Measurements from ENCODE around the gene CCDC18. TPM values are rescaled to one million over a fixed set of nuclear protein-coding genes. Genes with fewer than 3 reads are reported as not detected.
"Not testable (repeated sequence)": the region's sequence is repeated elsewhere in the genome, so short reads cannot be mapped to it uniquely, and the experiment has no call there.

The CCDC18 gene
- total RNA-seq, 1 donor from 2014 or later, result 1.4 TPM

- H3K36me3 ChIP-seq, result peaks cover 0 to 3% of the 10 kb centered on the region in 2 donors
Observed at GRCh38 chr1:93221913-93222312, 41.4 kb downstream of the CCDC18 start.

GRCh38 chr1:93223023-93223675 lies 42.6 kb downstream of the CCDC18 start:
- intact Hi-C loops (cut with DNase I), result no loop called here
- Histone ChIP-seq H3K36me3 (peaks cover 0 to 3% of the 10 kb centered on the region in 2 donors), H3K9me3 (no peaks in the 10 kb centered on the region), H3K27me3 (no peaks in the 10 kb centered on the region), H3K4me3 (no peak overlapping the region), H3K4me1 (no peaks in the 10 kb centered on the region), H3K27ac (no peak overlapping the region)
- TF ChIP-seq CTCF (IDR thresholded peaks at IDR 0.05), result no peak
- DNase-seq (ENCODE audit: low spot score in 2 of 2), result no peak

More at GRCh38 chr1:93221913-93222312, 41.4 kb downstream of the CCDC18 start:
- no peaks in the 10 kb centered on the region for H3K4me1 ChIP-seq
- TF ChIP-seq CTCF (IDR thresholded peaks at IDR 0.05), result no peak
- intact Hi-C loops (cut with DNase I), result no loop called here
- no peaks in the 10 kb centered on the region for H3K27me3 ChIP-seq
- H3K9me3 ChIP-seq, result no peaks in the 10 kb centered on the region
- no peak for DNase-seq (ENCODE audit: low spot score in 2 of 2)
- H3K4me3 ChIP-seq, result no peak overlapping the region
- no peak overlapping the region for H3K27ac ChIP-seq

GRCh38 chr1:93235261-93235660 lies 54.7 kb downstream of the CCDC18 start:
- no peak for DNase-seq (ENCODE audit: low spot score in 2 of 2)
- no peak for TF ChIP-seq CTCF (IDR thresholded peaks at IDR 0.05)
- intact Hi-C loops (cut with DNase I), result no loop called here

DNA sequence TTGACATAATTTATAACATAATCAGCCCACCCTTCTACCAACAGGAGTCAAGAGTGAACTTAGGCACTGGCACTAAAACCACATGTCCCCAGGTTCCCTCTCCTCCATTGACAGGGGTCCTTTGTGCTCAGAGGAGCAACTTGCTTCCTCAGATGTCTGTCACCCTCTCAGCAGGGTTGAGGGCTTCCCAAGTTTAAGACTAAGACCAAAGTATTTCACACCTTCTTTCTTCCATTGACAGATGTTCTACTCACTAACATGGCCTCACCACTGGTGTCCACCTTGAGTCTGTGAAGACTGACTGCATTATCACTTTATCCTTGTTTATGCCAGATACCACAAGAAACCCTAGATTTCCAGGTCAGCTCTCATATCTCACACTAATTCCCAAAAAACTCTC lies 56.5 kb downstream of the CCDC18 start:
- intact Hi-C loops (cut with DNase I), result no loop called here
- DNase-seq (ENCODE audit: low spot score in 2 of 2), result no peak
- no peaks in the 10 kb centered on the region for H3K36me3 ChIP-seq
- H3K27ac ChIP-seq, result no peak overlapping the region
- H3K4me3 ChIP-seq, result no peak overlapping the region
- H3K4me1 ChIP-seq, result no peaks in the 10 kb centered on the region
- TF ChIP-seq CTCF (IDR thresholded peaks at IDR 0.05), result no peak
- H3K9me3 ChIP-seq, result no peaks in the 10 kb centered on the region
- H3K27me3 ChIP-seq, result no peaks in the 10 kb centered on the region

More at GRCh38 chr1:93235261-93235660, 54.7 kb downstream of the CCDC18 start:
- Histone ChIP-seq H3K4me3 (no peak overlapping the region), H3K27ac (no peak overlapping the region), H3K4me1 (no peaks in the 10 kb centered on the region), H3K36me3 (no peaks in the 10 kb centered on the region), H3K9me3 (no peaks in the 10 kb centered on the region), H3K27me3 (no peaks in the 10 kb centered on the region)

GRCh38 chr1:93238425-93238824 lies 57.9 kb downstream of the CCDC18 start:
- Histone ChIP-seq H3K4me3 (no peak overlapping the region), H3K4me1 (no peaks in the 10 kb centered on the region), H3K36me3 (no peaks in the 10 kb centered on the region), H3K27me3 (no peaks in the 10 kb centered on the region), H3K9me3 (no peaks in the 10 kb centered on the region), H3K27ac (no peak overlapping the region)
- intact Hi-C loops (cut with DNase I), result no loop called here
- no peak for TF ChIP-seq CTCF (IDR thresholded peaks at IDR 0.05)
- DNase-seq (ENCODE audit: low spot score in 2 of 2), result no peak

DNA sequence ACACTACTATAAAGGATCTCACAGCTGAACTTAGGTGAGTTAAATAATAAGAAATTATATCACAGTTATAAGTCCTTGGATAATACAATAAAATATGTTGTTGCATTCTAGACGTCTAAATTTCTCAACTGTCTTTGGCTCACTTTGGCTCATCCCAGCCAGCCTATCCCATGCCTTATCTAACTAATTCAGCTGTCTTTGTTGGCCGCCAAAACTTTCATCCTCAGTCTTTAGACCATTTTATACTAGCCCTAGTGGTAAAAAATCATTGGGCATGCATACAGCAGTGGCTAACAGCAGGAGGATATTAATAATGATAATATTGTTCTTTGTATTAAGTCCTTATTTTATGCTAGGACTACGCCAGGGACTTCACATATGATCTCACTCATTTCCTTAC lies 59.3 kb downstream of the CCDC18 start:
- Histone ChIP-seq H3K9me3 (no peaks in the 10 kb centered on the region), H3K36me3 (no peaks in the 10 kb centered on the region), H3K4me1 (no peaks in the 10 kb centered on the region), H3K27me3 (no peaks in the 10 kb centered on the region), H3K27ac (no peak overlapping the region), H3K4me3 (no peak overlapping the region)
- DNase-seq (ENCODE audit: low spot score in 2 of 2), result no peak
- intact Hi-C loops (cut with DNase I), result no loop called here
- TF ChIP-seq CTCF (IDR thresholded peaks at IDR 0.05), result no peak

GRCh38 chr1:93243233-93243632 lies 62.7 kb downstream of the CCDC18 start:
- H3K9me3 ChIP-seq; DNase-seq (ENCODE audit: low spot score in 2 of 2); H3K27me3 ChIP-seq; intact Hi-C loops (cut with DNase I); H3K36me3 ChIP-seq; H3K27ac ChIP-seq; H3K4me1 ChIP-seq; H3K4me3 ChIP-seq: not testable (repeated sequence)
